T-cell (primary cell): ENCODE measurements around the gene CARMIL1. TPM values are rescaled to one million over a fixed set of nuclear protein-coding genes. Genes with fewer than 3 reads are reported as not detected.

Experiments used
- ATAC-seq, 4 experiments: fragments of 200-7000 bp in 3 of 4; fragments of 150-1000 bp in 1 of 4; cut with Tn5 transposase; replicated peaks in 1 of 4; 1 replicate in 3 of 4; 2 replicates in 1 of 4; pipeline ENCODE4 v1.10.0; 2021; ENCODE audit warnings: moderate library complexity in 3 of 4, mild to moderate bottlenecking in 2 of 4, moderate number of reproducible peaks in 1 of 4
- CTCF ChIA-PET, 2 donors: fragments of 300-600 bp; sonication (Branson Sonifier 250); formaldehyde crosslinking; loops; one replicate each; lab custom pipeline; 2022; ENCODE audit warnings: antibody characterized with exemption in 2 of 2; lab: Charles Lee
- POLR2A ChIA-PET, 2 donors: fragments of 300-600 bp; sonication (Branson Sonifier 250); formaldehyde crosslinking; loops; one replicate each; lab custom pipeline; 2022; ENCODE audit warnings: antibody characterized with exemption in 2 of 2; lab: Charles Lee
- DNase-seq, 35 experiments: peaks; one replicate each; pipeline versions ENCODE4 v3.0.0 to v3.0.0-alpha.2; 2013 to 2023
- H3K27ac ChIP-seq: one replicate; pipeline ENCODE4 v1.5.1; 2013; ENCODE audit warnings: low read length
- H3K27me3 ChIP-seq, 2 experiments: replicated peaks in 1 of 2; 1 replicate in 1 of 2; 2 replicates in 1 of 2; pipeline versions ENCODE4 v1.6.1 to v1.7.0; 2013; ENCODE audit warnings: low read length in 1 of 2, mixed read lengths in 1 of 2; ENCODE audit not compliant: control insufficient read depth in 2 of 2, insufficient read depth in 2 of 2; ENCODE audit errors: extremely low read depth in 1 of 2
- H3K36me3 ChIP-seq, 2 donors: 1 replicate in 1 of 2; 2 replicates in 1 of 2; pipeline versions ENCODE4 v1.6.1 to v1.7.0; 2013; ENCODE audit warnings: low read length in 1 of 2; ENCODE audit not compliant: control insufficient read depth in 2 of 2, insufficient read depth in 1 of 2; ENCODE audit errors: extremely low read depth in 1 of 2
- H3K4me1 ChIP-seq, 2 experiments: 1 replicate in 1 of 2; 2 replicates in 1 of 2; pipeline versions ENCODE4 v1.6.1 to v1.7.0; 2013; ENCODE audit warnings: low read length in 2 of 2, mixed read lengths in 1 of 2; ENCODE audit not compliant: insufficient read depth in 2 of 2, control insufficient read depth in 1 of 2; ENCODE audit errors: extremely low read depth in 1 of 2
- H3K4me3 ChIP-seq, 2 donors: 1 replicate in 1 of 2; 2 replicates in 1 of 2; pipeline versions ENCODE4 v1.5.1 to v1.7.0; 2013; ENCODE audit warnings: mild to moderate bottlenecking in 2 of 2, low read length in 1 of 2, moderate library complexity in 1 of 2; ENCODE audit not compliant: control insufficient read depth in 1 of 2; ENCODE audit errors: extremely low read depth in 1 of 2
- H3K9me3 ChIP-seq: 2 replicates; pipeline ENCODE4 v1.7.0; 2013
- H3K27ac Mint-ChIP-seq, 2 donors: one replicate each; pipeline ENCODE4 v1.8.0; 2020 to 2021; ENCODE audit warnings: mild to moderate bottlenecking in 2 of 2, mixed read lengths in 2 of 2
- H3K27me3 Mint-ChIP-seq, 2 donors: one replicate each; pipeline ENCODE4 v1.8.0; 2021 to 2022; ENCODE audit warnings: mixed read lengths in 2 of 2
- H3K36me3 Mint-ChIP-seq: one replicate; pipeline ENCODE4 v1.8.0; 2021; ENCODE audit warnings: mixed read lengths
- H3K4me1 Mint-ChIP-seq, 3 donors: one replicate each; pipeline ENCODE4 v1.8.0; 2020 to 2022; ENCODE audit warnings: mixed read lengths in 3 of 3, mild to moderate bottlenecking in 1 of 3
- H3K4me3 Mint-ChIP-seq, 3 donors: one replicate each; pipeline ENCODE4 v1.8.0; 2020 to 2022; ENCODE audit warnings: mild to moderate bottlenecking in 3 of 3, mixed read lengths in 3 of 3, moderate library complexity in 3 of 3
- H3K9me3 Mint-ChIP-seq, 3 donors: one replicate each; pipeline ENCODE4 v1.8.0; 2020 to 2022; ENCODE audit warnings: mixed read lengths in 3 of 3
- WGBS: methylation state at CpG from one replicate; pipeline ENCODE4 v1.1.5; 2013; ENCODE audit warnings: missing lambda C conversion rate; ENCODE audit not compliant: insufficient coverage; 5-methylcytosine and 5-hydroxymethylcytosine counted together
- total RNA-seq, 35 experiments: library from RNA in 6 of 35; stranded (reverse) in 6 of 35; fragments of 120-200 nt in 1 of 35; gene quantifications; one replicate each; pipeline versions ENCODE4 v1.2.1 to v1.2.4 and lab custom pipeline; 2013 to 2026

Gene CARMIL1
- total RNA-seq, 5 donors from 2014 or later (not counting 1 experiment from before 2014, with no cell fraction given), result 4.0 to 11.6 (median 6.1) TPM

DNA sequence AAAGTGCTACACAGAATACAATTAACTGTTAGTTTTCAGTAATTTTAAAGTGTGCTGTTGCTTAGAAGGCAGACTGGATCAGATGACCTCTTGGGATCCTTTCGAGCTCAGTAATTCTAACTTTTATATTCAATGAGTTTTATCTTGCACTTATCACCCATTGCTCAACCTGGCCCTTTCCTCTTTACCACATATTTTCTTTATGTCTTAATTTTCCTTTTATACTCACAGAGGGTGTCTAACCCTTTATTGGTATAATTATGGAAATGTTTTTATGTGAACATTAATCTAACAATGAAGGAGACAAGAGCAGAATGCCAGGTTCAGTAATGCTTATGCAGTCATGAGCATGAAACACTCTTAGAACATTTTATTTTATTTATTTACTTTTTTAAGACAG lies 39.7 kb upstream of the CARMIL1 start:
- ATAC-seq (no peak), DNase-seq (no peak)
- H3K36me3 ChIP-seq, result no peaks in the 10 kb centered on the region
- Mint-ChIP-seq H3K36me3 (no peaks in the 10 kb centered on the region), H3K27me3 (no peaks in the 10 kb centered on the region), H3K4me1 (no peaks in the 10 kb centered on the region), H3K27ac (no peak overlapping the region), H3K4me3 (no peak overlapping the region), H3K9me3 (no peaks in the 10 kb centered on the region)
- CTCF ChIA-PET, result interaction anchor here in 1 of 2 donors (0.6 kb wide), 1 partner anchor 15 kb away, joined by 4 read pairs; no protein-coding TSS in a partner anchor
- no peaks in the 10 kb centered on the region for H3K4me1 ChIP-seq
- no peak overlapping the region for H3K27ac ChIP-seq
- no peaks in the 10 kb centered on the region for H3K9me3 ChIP-seq
- H3K4me3 ChIP-seq, result no peak overlapping the region
- WGBS, result no CpG with 5 or more reads among the region's 1 CpG
- POLR2A ChIA-PET, result interaction anchor here in 1 of 2 donors (0.6 kb wide), 1 partner anchor 31 kb away, joined by 4 read pairs; no protein-coding TSS in a partner anchor
- H3K27me3 ChIP-seq, result no peaks in the 10 kb centered on the region

DNA sequence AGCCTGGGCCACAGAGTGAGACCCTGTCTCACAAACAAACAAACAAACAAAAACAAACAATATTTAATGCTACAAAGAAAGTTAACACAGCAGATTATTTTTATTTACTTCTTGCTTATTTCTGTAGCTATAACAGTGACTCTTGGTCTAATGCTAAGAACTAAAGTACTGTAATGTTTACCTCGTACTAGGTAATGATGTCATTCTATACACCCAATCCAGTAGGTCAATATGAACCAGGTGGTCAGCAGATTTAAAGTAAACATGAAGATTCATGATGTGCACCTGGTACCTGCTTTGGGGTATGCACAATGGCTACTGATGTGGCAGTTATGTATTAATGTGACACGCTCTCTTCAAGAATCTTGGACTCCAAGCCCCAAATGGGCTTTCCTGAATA lies 36.6 kb upstream of the CARMIL1 start:
- DNase-seq (no peak), ATAC-seq (no peak)
- H3K9me3 ChIP-seq, result no peaks in the 10 kb centered on the region
- no peaks in the 10 kb centered on the region for H3K4me1 ChIP-seq
- H3K27me3 ChIP-seq, result peaks cover 0 to 4% of the 10 kb centered on the region in 2 experiments
- ChIA-PET CTCF (no interaction called here), POLR2A (interaction anchor here in 1 of 2 donors (0.6 kb wide), 1 partner anchor 8 kb away, joined by 3 read pairs; no protein-coding TSS in a partner anchor)
- 100% methylated on average over 1 of the region's 2 CpGs for WGBS
- Mint-ChIP-seq H3K27ac (no peak overlapping the region), H3K4me3 (no peak overlapping the region), H3K9me3 (no peaks in the 10 kb centered on the region), H3K4me1 (no peaks in the 10 kb centered on the region), H3K27me3 (peaks cover 0 to 4% of the 10 kb centered on the region in 2 donors), H3K36me3 (no peaks in the 10 kb centered on the region)
- H3K36me3 ChIP-seq, result no peaks in the 10 kb centered on the region
- H3K27ac ChIP-seq, result no peak overlapping the region
- H3K4me3 ChIP-seq, result no peak overlapping the region

DNA sequence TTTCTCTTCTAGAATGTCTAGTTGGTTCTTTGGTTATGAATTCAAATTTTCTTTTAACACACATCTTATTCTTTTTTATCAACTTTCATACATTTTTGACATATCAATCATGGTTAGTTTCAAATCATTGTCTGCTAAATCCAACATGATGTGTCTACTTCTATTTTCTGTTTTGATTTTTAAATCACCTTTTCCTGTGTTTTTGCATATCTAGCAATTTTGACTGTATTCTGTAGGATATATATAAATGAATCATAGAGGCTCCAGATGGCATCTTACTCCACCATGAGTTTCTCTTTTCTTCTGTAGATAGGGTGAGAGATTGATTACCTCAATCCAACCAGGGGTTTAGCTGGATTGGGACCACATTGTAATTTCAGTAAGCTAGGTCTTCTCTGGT lies 34.3 kb upstream of the CARMIL1 start:
- DNase-seq, result no peak
- peaks cover 0 to 4% of the 10 kb centered on the region in 2 experiments for H3K27me3 ChIP-seq
- no peaks in the 10 kb centered on the region for H3K4me1 ChIP-seq
- ChIA-PET CTCF (interaction anchor here in 1 of 2 donors (0.6 to 1.0 kb wide), 2 partner anchors 21 to 423 kb away, joined by 3 to 4 read pairs; no protein-coding TSS in a partner anchor), POLR2A (no interaction called here)
- no peak overlapping the region for H3K4me3 Mint-ChIP-seq
- H3K36me3 ChIP-seq, result no peaks in the 10 kb centered on the region
- H3K27ac Mint-ChIP-seq, result no peak overlapping the region
- H3K36me3 Mint-ChIP-seq, result no peaks in the 10 kb centered on the region
- H3K27me3 Mint-ChIP-seq, result peaks cover 0 to 4% of the 10 kb centered on the region in 2 donors
- no peaks in the 10 kb centered on the region for H3K9me3 Mint-ChIP-seq
- H3K27ac ChIP-seq, result no peak overlapping the region
- H3K4me3 ChIP-seq, result no peak overlapping the region
- H3K9me3 ChIP-seq, result no peaks in the 10 kb centered on the region
- H3K4me1 Mint-ChIP-seq, result no peaks in the 10 kb centered on the region
- ATAC-seq, result no peak

GRCh38 chr6:25248123-25248522 lies 31.1 kb upstream of the CARMIL1 start:
- peaks cover 0 to 7% of the 10 kb centered on the region in 2 experiments for H3K27me3 ChIP-seq
- H3K27ac ChIP-seq, result no peak overlapping the region
- H3K4me1 ChIP-seq, result no peaks in the 10 kb centered on the region
- WGBS, result no CpG with 5 or more reads among the region's 1 CpG
- no peak overlapping the region for H3K4me3 Mint-ChIP-seq
- ChIA-PET POLR2A (no interaction called here), CTCF (no interaction called here)
- H3K27ac Mint-ChIP-seq, result no peak overlapping the region
- H3K4me1 Mint-ChIP-seq, result no peaks in the 10 kb centered on the region
- H3K9me3 ChIP-seq, result no peaks in the 10 kb centered on the region
- H3K9me3 Mint-ChIP-seq, result no peaks in the 10 kb centered on the region
- H3K27me3 Mint-ChIP-seq, result peaks cover 4 to 14% of the 10 kb centered on the region in 2 donors
- no peak for ATAC-seq
- DNase-seq, result no peak
- H3K36me3 ChIP-seq, result no peaks in the 10 kb centered on the region
- H3K36me3 Mint-ChIP-seq, result no peaks in the 10 kb centered on the region
- no peak overlapping the region for H3K4me3 ChIP-seq

- Histone ChIP-seq H3K27ac (no peak overlapping the region), H3K4me1 (no peaks in the 10 kb centered on the region), H3K27me3 (peaks cover 0 to 8% of the 10 kb centered on the region in 2 experiments), H3K9me3 (no peaks in the 10 kb centered on the region), H3K4me3 (no peak overlapping the region), H3K36me3 (no peaks in the 10 kb centered on the region)
- Mint-ChIP-seq H3K9me3 (no peaks in the 10 kb centered on the region), H3K27me3 (peaks cover 4 to 14% of the 10 kb centered on the region in 2 donors), H3K36me3 (no peaks in the 10 kb centered on the region), H3K27ac (no peak overlapping the region), H3K4me3 (no peak overlapping the region), H3K4me1 (no peaks in the 10 kb centered on the region)
- ATAC-seq (no peak), DNase-seq (no peak)
- ChIA-PET CTCF (interaction anchor here (0.6 to 1.5 kb wide), 4 partner anchors 16 to 791 kb away, joined by 3 to 8 read pairs (median 4); no protein-coding TSS in a partner anchor), POLR2A (interaction anchor here in 1 of 2 donors (0.5 kb wide), 1 partner anchor 67 kb away, joined by 7 read pairs; no protein-coding TSS in a partner anchor)
- WGBS, result no CpG with 5 or more reads among the region's 1 CpG
These were observed 30.0 kb upstream of the CARMIL1 start for GRCh38 chr6:25249133-25249532.

- Mint-ChIP-seq H3K27me3 (peaks cover 4 to 10% of the 10 kb centered on the region in 2 donors), H3K9me3 (no peaks in the 10 kb centered on the region), H3K4me1 (no peaks in the 10 kb centered on the region), H3K36me3 (no peaks in the 10 kb centered on the region), H3K27ac (no peak overlapping the region), H3K4me3 (no peak overlapping the region)
- 18% methylated on average over 2 of the region's 5 CpGs for WGBS
- ChIA-PET CTCF (interaction anchor here in 1 of 2 donors (0.6 kb wide), 1 partner anchor 385 kb away, joined by 3 read pairs; no protein-coding TSS in a partner anchor), POLR2A (interaction anchor here in 1 of 2 donors (0.7 kb wide), 1 partner anchor 9 kb away, joined by 3 read pairs; no protein-coding TSS in a partner anchor)
- DNase-seq (no peak), ATAC-seq (no peak)
- Histone ChIP-seq H3K4me3 (no peak overlapping the region), H3K27me3 (peaks cover 0 to 11% of the 10 kb centered on the region in 2 experiments), H3K36me3 (no peaks in the 10 kb centered on the region), H3K4me1 (no peaks in the 10 kb centered on the region), H3K9me3 (no peaks in the 10 kb centered on the region), H3K27ac (no peak overlapping the region)
These were observed 28.3 kb upstream of the CARMIL1 start for GRCh38 chr6:25250878-25251277.
